GM18909 (cell line): ENCODE results near the gene ISYNA1.

Experiments
- ATAC-seq: cut with Tn5 transposase; IDR thresholded peaks from one replicate; pipeline ENCODE4 v1.9.1; 2021; ENCODE audit warnings: mild to moderate bottlenecking; ENCODE audit not compliant: unreplicated experiment, poor library complexity

The ISYNA1 gene

GRCh38 chr19:18445262-18445948 lies 7.5 kb upstream of the ISYNA1 start:
- ATAC-seq: no peak

DNA sequence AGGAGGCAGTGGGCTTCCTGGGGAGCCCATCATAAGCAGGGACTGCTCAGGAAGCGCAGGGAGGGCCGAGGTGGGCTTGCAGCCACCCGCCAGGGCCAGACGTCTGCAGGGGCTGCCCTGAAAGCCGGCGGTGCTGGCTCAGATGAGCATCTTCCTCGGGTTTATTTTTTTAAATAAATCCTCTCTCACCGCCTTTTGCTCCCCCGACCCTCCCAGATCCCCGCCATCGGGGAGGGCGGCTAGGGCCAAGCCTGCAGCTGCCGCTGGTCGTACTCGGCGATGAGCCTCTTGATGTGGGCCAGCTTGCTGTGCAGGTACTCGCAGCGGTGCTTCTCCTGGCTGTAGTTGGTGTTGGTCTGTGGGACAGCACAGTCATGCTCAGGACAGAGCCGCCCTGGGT lies 6.6 kb upstream of the ISYNA1 start:
- ATAC-seq: no peak

- ATAC-seq: no peak
Measured at GRCh38 chr19:18443831-18444230, 5.9 kb upstream of the ISYNA1 start.

GRCh38 chr19:18443406-18443805 lies 5.5 kb upstream of the ISYNA1 start:
- no peak for ATAC-seq

DNA sequence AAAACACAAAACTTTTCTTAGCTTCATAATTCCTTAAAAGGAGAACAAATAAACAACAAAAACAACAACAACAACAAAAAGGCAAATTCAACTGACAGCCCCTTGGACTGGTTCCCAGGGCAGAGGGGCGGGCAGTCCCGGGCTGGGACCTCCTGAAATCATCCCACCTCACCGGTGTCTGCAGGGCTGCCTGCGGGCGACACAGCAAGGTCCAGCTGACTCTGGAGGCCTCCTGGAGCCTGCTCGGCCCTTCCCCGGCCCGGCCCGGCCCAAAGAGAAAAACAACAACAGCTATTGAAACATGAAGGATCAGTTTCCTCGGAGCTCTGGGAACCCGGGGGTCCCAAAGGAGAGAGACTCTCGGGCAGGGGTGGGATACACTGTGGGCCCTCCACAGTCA lies 5.0 kb upstream of the ISYNA1 start:
- ATAC-seq: no peak

DNA sequence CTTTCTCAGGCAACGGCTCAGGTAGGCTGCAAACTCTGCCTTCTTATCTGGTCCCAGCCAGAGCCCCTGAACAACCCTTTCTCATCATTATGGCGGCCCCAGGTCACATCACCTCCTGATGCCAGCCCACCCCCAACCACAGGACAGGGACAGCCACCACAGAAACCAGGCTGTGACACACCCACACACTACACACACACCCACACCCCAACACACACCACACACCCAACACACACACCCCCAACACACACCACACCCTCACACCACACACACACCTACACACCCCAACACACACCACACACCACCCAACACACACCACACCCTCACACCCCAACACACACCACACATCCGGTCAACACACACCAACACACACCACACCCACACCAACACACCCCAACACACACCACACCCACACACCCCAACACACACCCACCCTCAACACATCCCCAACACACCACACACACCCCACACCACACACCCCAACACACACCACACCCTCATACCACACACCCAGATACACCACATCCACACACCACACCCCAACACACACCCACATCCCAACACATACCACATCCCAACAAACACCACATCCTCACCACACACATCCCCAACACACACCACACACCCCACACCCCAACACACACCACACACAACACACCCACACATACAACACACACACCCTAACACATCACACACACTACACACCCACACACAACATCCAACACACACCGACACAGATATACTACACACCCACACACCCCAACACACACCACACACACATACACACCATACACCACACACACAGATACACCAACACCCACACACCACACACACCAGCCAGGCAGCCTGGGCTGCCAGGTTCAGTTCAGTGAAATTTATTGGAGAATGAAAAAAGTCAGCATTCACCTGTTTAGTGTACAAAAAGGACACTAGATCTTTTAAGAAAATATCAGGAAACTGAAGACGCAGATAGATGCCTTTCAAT lies 4.2 kb upstream of the ISYNA1 start:
- no peak for ATAC-seq

- ATAC-seq: no peak
Measured at GRCh38 chr19:18440936-18441803, 3.2 kb upstream of the ISYNA1 start.

- no peak for ATAC-seq
Measured at GRCh38 chr19:18440415-18440877, 2.5 kb upstream of the ISYNA1 start.

GRCh38 chr19:18439910-18440237 lies 1.9 kb upstream of the ISYNA1 start:
- no peak for ATAC-seq

DNA sequence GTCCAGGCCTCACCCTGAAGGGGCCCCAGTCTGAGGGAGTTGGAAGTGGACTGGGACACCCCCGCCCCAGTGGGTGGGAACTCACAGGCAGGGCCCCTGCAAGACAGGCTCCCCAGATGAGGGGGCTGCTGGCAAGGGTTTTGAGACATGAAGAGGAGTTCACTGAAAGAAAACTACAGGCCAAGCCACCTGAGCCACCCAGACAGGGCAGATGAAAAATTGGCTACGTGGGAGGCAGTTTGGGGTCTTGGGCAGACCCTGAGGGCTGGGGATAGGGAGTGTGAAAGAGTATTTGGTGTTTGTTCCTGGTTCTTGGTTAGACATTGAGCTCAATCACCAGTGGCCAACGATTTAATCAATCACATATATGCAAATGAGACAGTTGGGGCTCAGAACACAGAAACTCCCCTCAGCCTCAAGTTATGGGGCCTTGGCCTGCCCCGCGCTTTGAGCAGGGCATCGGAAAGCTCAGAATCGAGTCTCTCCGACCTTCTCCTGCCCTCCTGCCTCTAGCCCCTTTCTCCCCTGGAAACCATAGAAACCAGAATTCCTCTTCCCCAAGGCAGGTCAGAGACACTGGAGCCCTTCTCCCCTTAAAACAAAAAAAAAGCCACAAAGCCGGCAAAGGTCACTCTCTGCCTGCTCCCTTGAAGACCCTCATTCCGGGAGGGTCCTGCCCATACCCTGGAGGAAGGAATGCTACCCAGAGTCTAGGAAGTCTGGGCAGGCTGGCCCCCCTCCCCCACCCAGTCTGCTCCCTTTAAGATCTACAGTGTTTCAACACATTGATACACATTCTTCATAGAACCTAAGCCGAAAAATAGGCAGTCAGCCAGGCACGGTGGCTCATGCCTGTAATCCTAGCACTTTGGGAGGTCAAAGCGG lies 1.3 kb upstream of the ISYNA1 start:
- ATAC-seq: no peak

DNA sequence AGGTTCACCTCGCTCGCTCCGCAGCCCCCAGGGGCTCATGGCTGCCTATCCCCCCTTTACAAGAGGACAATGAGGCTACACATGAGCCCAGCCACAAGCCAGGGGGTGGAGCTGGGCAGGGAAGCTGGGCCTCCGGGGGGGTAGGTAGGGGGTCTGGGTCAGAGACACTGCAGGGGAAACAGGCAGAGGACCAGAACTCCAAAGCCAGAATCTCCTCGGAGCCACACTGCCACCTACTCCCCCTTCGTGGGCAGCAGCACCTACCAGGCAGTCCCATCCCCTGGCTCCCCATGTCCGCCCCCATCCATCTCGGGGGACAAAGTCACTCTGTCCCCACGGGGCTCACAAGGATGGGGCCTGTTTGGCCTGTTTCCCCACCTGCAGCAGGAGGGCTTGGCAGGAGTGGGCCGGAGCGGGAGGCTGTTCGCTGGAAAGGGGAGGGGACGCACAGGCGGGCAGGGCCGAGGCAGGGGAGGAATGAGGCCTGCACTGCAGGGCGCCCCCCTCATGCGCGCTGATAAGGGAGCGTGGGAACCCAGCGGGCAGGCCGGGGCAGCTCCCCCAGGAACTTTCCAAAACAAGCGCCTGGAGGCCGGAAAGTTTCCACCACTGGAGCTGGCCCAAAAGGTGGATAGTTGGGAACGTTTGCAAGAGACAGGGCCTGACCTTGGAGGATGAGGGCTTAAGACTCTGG lies 545 bp upstream of the ISYNA1 start:
- no peak for ATAC-seq

GRCh38 chr19:18436671-18437490 lies 1.1 kb downstream of the ISYNA1 start:
- ATAC-seq: peak; percentile 54

DNA sequence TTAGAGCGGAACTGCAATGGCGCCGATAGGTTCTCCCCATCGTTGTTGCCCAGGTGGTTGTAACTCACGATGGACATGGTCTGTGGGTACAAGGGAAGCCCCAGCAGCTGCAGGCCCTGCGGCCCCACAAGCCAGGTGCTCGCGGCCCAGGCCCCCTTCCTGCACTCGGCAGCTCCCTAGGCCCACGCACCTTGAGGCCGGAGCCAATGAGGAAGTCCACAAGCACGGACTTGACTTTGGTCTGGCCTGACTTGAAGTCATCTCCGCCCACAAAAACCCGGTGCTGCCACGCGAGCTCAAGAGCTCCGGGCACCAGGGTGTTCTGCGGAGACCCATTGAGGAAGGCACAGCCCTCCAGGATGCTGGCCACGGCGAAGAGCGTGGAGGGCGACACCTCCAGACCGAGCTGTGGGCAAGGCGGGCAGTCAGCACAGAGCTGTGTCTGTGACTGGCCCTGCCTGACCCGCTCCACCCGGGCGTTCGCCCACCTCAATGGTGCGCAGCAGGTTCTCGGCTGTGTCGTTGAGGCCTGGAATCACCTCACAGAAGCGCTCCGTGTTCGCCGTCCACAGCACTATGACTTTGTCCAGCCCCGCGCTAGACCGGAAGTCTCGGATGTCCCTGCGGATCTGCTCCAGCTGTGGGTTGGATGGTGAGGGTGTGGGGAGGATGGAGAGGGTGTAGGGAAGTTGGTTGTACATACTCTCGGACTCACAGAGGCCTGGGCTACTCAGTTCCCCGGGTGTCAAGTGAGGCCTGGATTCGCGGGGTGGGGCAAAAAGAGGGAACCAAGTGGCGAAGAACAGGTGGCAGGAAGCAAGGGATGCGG lies 1.9 kb downstream of the ISYNA1 start:
- ATAC-seq: no peak

GRCh38 chr19:18435178-18435841 lies 2.6 kb downstream of the ISYNA1 start:
- ATAC-seq: no peak

DNA sequence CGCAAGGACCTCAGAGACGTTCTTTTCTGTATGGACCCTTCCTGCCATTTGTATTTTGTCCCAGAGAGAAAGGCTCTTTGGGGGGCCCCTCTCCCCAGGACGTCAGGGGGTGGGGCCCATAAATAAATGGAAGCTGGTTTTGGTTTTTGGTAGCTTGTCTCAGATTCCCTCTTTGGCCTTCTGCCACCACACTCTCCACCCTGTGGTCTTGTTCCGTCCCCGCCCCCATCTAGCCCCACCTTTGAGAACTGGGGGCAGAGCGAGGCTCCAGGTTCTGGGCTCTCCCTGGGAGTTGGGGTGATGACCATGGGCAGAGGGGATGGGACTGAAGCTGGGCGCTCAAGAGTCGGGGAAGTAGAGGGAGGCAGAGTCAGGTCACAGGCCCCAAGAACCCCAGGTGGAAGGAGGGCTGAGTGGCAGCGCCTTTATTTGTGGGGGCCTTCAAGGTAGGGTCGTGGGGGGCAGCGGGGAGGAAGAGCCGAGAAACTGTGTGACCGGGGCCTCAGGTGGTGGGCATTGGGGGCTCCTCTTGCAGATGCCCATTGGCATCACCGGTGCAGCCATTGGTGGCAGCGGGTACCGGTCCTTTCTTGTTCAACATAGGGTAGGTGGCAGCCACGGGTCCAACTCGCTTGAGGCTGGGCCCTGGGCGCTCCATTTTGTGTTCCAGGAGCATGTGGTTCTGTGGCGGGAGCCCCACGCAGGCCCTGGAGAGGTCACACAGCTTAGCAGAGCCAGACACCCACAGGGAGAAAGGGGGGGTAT lies 3.3 kb downstream of the ISYNA1 start:
- no peak for ATAC-seq

DNA sequence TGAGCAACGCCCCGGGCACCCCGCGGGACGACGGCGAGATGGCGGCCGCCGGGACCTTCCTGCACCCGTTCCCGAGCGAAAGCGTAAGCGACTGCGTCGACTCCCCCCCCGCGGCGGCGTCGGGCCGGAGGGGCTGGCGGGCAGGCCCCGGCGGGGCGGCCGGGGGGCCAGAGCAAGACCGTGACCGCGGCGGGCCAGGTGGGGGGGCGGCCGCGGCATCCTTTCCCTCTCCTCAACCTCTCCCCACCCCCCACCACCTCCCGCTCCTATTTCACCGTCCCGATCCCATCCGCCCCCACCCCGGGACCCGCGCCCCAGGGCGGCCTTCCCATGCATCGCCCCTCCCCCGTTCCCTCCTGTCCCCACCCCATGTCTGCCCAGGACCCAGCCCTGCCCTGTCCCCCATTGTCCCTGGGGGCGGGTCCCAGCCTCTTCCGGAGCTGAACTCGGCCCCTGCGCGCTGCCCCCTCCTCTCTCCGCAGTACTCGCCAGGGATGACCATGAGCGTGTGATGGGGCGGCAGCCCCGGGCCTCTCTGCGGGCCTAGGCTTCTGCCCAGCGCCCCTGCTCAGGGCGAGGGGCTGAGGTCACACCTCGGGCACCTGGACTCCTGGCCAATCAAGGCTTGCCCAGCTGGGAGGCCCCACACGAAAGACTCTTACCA lies 4.1 kb downstream of the ISYNA1 start:
- ATAC-seq: no peak
